ENCODE results near the gene FNDC3B.

DNA sequence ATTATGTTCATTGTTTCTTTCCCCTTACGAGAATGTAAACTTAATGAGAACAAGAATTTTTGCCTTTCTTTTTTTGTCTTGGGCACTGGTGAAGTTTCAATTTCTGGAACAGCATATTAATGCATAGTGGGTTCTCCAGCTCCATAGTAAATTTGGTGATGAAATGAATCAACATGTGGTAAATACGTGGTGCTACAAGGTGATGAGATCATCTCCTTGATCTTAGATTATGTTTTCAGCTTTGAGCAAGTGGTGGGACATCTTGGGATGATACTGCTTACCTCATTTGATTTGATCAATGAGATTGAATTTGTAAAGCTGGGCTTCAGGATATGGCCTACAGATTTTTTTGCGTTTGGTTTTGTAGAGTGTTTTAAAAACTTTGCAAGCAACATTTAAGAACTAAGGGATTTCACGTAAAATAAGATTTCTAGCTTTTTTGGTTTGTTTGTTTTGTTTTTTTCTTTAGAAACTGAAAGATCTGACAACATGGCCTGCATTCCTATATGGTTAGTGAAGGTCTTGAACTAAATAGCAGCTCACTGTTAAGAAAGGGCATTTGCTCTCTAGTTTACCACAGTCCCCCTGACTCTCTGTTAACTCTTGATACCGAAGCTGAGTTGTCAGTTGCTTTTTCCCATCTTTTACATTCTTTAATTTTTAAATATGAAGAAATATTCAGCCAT, 45.6 kb downstream of the FNDC3B start:
- TF ChIP-seq, protein P1, sequence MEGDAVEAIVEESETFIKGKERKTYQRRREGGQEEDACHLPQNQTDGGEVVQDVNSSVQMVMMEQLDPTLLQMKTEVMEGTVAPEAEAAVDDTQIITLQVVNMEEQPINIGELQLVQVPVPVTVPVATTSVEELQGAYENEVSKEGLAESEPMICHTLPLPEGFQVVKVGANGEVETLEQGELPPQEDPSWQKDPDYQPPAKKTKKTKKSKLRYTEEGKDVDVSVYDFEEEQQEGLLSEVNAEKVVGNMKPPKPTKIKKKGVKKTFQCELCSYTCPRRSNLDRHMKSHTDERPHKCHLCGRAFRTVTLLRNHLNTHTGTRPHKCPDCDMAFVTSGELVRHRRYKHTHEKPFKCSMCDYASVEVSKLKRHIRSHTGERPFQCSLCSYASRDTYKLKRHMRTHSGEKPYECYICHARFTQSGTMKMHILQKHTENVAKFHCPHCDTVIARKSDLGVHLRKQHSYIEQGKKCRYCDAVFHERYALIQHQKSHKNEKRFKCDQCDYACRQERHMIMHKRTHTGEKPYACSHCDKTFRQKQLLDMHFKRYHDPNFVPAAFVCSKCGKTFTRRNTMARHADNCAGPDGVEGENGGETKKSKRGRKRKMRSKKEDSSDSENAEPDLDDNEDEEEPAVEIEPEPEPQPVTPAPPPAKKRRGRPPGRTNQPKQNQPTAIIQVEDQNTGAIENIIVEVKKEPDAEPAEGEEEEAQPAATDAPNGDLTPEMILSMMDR (IDR thresholded peaks at IDR 0.05): no peak
- no peak for TF ChIP-seq POLR2A (IDR thresholded peaks at IDR 0.05)
- TF ChIP-seq POLR2AphosphoS5 (IDR thresholded peaks at IDR 0.05): no peak

All from suprapubic skin (tissue), 4 donors.